Activated CD8-positive, alpha-beta memory T cell treated with anti-CD3 and anti-CD28 coated beads, Interleukin-2, amount 50 U/mL, for 24 hours (primary cell): Measurements from ENCODE around the gene MAP2K7.

ENCODE experiments used
- DNase-seq: peaks from one replicate; pipeline ENCODE4 v3.0.0-alpha.2; 2020; ENCODE audit errors: extremely low read depth

MAP2K7 gene

DNA sequence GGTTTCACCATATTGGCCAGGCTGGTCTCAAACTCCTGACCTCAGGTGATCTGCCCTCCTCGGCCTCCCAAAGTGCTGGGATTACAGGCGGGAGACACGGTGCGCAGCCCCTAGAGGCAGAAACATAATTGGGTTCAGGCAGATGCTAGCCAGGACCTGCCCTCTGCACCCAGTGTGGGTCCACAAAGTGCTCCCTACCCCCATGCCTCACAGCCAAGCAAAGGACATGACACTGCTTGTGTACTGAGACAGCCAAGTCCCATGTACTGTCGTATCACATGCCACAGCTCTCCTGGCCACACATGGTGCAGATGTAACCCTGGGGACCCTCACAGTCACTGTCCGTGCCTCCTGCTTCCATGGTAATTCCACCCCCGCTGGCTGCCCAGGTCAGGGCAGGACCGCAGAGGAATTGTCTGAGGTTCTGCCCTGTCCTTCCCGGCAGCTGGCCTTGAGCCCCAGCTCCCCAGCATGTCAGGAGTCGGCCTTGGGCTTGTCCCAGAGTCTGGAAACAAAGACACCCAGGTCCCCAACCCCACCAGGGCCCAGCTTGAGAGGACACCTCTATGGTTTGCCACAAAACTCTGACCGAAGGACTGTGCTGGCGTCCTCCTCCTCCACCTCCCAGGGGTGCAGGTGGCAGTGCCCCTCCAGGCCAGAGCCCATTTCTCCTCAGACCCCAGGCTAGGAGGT lies 37.1 kb upstream of the MAP2K7 start:
- DNase-seq: no peak

DNA sequence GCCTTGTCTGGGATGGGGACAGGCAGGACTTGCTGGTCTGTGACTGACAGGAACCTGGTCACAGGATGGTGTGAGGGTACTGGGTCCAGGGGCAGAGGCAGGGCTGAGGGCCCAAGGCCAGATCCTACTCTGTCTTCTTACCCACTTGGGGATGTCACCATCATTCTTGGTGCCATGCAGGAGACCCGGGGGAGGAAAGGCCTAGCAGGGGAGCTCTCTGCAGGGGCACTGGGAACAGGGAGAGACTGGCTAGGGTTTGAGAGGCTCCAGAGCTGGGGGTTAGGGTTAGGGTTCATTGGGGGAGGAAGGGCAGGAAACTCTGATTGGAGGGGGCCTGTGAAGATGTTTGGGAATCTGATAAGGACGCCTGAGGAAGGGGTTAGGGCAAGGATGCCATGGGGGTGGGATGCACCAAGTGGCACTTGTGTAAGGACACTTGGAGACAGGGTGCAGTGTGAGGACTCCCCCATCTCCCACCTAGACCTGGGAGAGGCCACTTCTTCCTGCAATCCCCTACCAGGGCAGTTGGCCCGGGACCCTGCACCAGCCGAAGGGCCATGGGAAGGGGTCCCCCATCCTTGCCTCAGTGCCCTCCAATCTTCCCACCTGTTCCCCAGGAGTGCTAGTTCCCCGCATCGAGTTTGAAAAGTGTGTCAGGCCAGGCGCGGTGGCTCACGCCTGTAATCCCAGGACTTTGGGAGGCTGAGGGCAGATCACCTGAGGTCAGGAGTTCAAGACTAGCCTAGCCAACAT lies 36.4 kb upstream of the MAP2K7 start:
- DNase-seq: no peak

DNA sequence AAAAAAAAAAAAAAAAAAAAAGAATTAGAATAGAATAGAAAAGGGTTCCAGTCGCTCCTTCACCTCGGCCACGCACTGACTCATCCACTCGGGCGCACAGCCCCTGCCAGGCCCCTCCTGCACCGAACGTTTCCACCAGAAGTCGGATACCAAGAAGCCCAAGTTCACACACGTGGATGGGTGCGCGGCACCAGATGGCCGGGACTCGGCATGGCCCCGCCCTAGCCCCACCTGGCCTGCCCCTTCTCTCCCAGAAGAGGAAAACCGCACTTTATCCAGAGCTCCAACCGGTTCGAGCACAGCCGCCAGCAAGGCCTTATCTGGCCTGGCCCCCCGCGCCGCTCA lies 35.4 kb upstream of the MAP2K7 start:
- no peak for DNase-seq

DNA sequence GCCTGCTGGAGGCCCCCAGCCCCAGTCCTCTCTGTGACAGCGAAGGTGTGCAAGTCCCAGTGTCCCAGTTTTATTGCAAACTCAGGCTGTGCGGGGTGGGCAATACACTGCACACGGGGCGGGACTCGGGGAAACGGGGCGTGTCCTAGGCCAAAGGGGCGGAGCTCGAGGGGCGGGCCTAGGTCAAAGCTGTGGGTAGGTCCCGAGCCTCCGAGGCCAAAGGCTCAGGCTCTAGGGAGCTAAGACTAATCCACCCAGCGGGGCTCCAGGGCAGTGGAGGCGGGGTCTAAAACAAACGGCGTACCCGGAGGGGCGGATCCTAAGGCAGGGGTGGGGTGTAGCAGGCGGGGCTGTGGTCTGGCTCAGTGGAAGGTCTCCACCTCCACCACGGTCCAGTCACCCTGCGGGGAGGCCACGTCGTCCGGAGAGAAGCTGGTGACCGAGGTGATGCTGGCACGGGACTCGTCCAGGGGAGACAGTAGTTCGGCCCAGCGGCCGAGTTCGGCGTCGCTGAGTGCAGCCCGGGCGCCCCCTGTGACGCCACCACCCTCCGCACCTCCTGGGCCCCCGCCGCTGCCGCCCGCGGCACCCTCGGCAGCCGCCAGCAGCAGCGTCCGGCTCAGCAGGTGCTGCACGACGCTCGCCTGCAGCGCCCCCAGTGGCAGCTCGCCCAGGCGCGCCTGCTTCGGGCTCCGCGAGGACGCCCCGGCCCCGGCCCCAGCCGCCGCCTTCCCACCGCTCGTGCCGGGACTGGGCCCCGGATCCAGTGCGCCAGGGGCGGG lies 34.8 kb upstream of the MAP2K7 start:
- peak; percentile 28 for DNase-seq

DNA sequence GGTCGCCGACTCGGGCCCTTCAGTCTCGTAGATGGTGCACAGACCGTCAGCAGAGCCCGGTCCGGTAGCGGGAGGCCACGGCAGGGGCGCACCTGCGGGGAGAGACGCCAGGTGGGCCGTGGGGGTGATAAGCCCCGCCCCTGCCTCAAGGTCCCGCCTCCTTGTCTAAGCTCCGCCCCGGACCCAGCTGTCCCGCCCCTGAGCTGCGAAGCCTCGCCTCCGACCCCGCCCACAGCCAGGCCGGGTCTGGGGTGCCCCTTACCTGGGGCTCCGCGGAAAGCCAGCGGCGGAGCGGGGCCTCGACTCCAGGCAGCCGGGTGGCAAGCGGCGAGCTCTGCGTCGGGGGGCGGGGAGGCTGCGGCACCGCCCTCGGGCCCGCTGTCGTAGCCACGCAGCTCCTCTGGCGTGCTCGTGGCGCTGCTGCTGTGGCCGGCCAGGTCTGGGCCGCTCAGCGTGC lies 34.2 kb upstream of the MAP2K7 start:
- DNase-seq: peak; percentile 21

GRCh38 chr19:7869910-7870511 lies 33.7 kb upstream of the MAP2K7 start:
- no peak for DNase-seq

- peak; percentile 5 for DNase-seq
Observed at GRCh38 chr19:7870571-7871436, 32.9 kb upstream of the MAP2K7 start.

DNA sequence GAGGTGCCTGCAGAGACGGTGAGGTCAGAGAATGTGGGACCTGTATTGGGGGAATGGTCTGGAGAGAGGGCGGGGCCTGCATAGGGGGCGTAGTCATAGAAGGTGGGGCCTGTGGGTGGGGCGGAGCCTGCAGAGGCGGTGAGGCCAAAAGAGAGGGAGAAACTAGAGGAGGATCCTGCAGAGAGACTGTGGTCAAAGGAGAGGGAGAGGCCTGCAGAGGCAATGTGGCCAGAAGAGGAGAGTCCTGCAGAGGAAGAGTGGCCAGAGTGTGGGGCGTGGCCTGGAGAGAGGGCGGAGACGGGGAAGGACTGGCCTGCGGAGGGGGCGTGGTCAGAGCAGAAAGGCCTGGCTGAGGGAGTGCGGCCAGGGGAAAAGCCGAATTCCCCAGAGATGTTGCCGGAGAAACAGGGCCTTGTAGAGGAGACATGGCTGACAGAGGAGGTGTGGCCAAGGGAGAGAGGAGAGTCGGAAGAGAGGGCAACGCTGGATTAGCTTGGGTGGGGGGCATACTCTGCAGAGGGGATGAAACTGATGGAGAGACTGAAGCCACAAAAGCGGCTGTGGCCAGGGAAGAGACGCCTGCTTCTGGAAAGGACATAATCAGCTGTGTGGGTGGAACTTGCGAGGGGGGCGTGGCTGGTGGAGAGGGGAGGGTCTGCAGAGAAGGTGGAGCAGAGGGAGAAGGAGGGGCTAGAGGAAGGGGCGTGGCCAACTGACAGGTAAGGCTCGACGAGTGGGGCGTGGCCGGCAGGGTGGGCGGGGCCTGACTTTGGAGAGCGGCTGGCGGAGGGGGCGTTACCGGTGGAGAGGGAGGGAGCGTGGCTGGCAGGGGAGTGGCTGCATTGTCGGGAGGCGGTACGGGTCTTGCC lies 32.0 kb upstream of the MAP2K7 start:
- DNase-seq: peak; percentile 44

DNA sequence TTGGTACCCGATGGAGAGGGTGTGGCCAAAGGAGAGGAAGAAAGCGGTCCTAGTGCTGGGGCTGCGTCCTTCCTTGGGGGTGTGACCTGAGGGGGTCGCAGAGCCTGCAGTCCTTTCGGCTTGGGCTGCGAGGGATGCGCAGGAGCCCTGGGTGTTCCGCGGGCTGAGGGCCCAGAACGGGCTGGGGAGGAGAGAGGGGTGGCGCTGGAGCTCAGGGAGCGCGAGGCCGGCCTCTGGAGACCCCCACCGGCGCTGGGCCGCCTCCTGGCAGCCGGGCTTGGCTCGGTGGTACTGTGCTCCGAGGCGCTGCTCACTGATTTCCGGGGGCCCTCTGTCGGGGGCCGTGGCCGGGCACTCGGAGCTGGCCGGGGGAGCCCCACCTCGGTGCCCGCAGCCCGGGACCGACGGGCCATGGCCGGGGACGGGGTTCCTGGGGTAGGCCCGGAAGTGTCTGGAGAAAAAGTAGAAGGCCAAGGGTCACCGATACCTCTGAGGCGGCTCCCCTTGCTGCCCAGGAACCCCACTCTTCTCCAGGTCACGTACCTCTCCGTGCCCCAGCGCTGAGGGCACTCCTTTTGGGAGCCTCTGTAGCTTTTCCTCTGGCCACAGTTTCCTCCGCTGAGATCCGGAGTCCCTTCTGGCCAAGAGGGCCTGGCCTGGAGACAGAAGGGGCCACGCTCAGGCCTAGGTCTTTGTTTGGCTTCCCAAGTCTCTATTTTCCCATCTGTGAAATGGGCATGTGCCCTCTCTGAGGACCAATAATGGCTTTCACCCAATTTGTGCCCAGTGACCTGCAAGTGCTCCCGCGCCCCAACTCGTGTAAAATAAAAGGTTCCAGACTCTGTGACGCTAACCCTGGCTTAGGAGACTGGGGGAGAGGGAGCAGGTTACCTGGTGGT lies 31.1 kb upstream of the MAP2K7 start:
- no peak for DNase-seq

GRCh38 chr19:7873304-7874075 lies 30.2 kb upstream of the MAP2K7 start:
- DNase-seq: no peak

DNA sequence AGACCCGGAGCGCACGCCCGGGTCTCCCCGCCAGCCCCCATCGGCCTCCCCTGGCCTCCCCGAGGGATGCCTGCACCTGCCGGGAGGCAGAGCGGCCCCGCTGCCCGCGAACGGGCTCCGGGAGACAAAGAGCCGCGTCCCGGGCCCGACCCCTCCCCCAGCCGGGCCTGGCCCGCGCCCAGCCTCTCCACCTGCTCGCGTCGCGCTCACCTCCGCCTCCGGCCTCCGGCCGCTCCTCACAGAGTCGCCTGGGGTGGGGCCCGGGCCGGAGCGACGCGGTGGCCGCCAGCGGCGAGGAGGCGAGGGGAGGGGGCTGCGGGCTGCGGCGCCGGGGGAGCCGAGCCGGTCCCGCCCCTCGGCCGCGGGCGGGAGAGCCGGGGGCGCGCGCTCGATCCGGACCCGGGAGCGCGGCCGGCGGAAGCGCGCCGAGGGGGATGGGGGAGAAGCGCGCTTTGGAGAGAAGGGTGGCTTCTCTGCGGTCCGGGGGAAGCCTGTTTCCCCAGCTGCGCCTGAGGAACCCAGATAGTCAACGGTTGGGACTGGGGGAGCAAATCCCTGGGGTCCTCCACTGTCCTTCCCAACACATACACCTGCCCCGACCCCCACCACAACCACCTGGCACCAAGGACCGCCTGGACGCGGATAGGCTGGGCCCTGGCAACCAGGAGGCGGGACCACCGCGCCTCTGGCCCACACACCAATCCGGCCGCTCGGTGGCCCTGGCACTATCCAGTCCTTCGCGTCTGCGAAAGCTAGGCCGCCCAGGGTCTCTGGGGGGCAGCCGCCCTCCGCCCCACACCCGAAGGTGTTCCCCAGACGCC lies 29.4 kb upstream of the MAP2K7 start, which contains the start of gene PRR36:
TSS of gene PRR36 (minus strand) at position 315 of the 821 bp plus-strand sequence. CDS start 701 bp downstream, outside the sequence.
- no peak for DNase-seq

- DNase-seq: no peak
Observed at GRCh38 chr19:7874897-7875273, 28.8 kb upstream of the MAP2K7 start.

GRCh38 chr19:7877249-7877836 lies 26.3 kb upstream of the MAP2K7 start:
- DNase-seq: no peak

DNA sequence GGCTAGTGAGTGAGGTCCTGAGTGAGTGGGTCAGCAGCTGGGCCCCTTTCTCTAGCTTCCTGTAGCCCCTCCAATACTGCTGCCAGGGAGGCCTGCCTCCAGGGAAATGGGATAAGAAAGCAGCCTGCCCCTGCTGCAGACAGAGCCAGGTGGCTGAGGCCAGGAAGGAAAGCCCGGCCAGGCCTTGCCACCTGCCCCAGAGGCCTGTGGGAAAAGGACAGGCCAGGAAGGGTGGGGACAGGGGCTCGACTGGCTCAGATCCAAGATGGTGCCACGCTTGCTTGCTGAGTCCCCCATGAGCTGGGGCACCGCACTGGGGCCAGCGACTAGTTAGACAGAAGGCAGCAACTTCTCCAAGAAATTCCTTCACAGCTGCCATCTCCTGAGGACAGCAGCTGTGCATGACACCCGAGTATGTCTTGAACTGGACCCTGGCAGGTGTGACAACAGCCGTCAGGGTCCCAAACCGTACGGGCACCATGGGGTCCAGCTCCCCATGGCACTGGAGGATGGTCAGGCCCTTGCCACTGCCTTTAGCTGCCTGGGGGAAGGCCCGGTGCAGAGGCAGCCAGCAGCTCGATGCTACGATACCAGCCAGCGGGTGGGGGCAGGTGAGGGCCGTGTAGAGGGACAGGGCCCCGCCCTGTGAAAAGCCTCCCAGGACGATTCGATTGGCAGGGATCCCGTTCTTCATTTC lies 24.4 kb upstream of the MAP2K7 start:
- no peak for DNase-seq

DNA sequence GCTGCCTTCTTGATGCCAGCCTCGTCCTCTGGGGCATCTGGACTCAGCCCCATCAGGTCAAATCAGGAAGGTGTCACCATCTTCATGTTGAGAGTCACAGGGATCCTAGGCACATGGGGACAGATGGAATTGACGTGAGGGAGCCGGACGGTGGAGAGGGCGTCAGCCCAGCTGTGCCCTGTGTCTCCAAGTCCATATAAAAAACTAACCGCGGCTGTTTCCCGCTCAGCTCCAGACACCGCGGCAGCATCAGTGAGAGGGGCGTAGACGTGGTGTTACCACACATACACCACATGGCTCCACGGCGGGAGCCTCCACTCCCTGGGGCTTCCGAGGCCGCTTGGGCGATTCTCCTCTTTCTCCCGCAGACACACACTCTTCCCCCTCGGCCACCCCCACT lies 23.8 kb upstream of the MAP2K7 start:
- no peak for DNase-seq

DNA sequence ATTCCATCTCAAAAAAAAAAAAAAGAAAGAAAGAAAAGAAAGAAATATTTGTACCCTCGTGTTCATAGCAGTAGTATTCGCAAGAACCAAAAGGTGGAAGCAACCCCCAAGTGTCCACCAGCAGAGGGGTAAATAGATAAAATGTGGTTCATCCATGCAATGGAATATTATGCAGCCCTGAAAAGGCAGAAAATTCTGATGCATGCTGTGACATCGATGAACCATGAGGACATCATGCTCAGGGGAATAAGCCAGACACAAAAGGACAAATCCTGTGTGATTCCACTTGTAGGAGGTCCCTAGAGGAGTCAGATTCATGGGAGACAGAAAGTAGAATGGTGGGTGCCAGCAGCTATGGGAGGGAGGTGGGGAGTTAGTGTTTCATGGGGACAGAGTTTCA lies 21.8 kb upstream of the MAP2K7 start:
- no peak for DNase-seq

DNA sequence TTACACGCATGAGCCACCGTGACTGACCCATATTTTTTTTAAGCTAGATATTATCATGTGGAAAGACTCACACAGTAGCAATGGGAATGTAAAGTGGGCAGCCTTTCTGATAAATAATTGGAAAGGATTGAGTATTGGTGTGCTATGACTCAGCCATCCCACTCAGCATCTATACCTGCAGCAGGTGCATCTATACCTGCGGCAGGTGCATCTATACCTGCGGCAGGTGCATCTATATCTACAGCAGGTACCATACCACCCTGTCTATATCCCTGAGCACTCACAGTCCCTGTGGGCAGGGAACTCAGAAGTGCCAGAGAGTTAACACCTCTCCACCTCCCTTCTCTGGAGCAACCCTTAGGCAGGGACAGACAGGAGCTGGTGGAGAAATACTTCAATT lies 20.6 kb upstream of the MAP2K7 start:
- no peak for DNase-seq
